ENCODE data around the gene DIP2C. TPM values are rescaled to one million over a fixed set of nuclear protein-coding genes. Genes with fewer than 3 reads are reported as not detected.

DIP2C gene
- total RNA-seq, 4 donors from 2014 or later: 8.4 to 22.7 (median 16.8) TPM

DNA sequence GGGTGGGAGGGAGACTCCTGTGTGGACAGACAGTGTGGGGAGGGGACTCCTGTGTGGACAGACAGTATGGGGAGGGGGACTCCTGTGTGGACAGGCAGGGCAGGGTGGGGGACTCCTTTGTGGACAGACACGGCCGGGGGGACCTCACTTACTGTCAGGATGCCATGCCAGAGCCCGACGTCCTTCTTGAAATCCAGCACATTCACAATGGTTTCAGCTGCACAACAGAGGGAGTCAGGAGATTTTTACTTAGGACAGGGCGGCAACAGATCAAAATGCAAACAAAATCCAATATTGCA lies 301.9 kb downstream of the DIP2C start:
- no peak for TF ChIP-seq POLR2A (IDR thresholded peaks at IDR 0.05)
- TF ChIP-seq, protein P1, sequence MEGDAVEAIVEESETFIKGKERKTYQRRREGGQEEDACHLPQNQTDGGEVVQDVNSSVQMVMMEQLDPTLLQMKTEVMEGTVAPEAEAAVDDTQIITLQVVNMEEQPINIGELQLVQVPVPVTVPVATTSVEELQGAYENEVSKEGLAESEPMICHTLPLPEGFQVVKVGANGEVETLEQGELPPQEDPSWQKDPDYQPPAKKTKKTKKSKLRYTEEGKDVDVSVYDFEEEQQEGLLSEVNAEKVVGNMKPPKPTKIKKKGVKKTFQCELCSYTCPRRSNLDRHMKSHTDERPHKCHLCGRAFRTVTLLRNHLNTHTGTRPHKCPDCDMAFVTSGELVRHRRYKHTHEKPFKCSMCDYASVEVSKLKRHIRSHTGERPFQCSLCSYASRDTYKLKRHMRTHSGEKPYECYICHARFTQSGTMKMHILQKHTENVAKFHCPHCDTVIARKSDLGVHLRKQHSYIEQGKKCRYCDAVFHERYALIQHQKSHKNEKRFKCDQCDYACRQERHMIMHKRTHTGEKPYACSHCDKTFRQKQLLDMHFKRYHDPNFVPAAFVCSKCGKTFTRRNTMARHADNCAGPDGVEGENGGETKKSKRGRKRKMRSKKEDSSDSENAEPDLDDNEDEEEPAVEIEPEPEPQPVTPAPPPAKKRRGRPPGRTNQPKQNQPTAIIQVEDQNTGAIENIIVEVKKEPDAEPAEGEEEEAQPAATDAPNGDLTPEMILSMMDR (IDR thresholded peaks at IDR 0.05): no peak
- Histone ChIP-seq H3K27ac (peak overlapping the region in 1 of 4 donors; percentile 39), H3K4me1 (peaks cover 0 to 14% (median 0%) of the 10 kb centered on the region in 4 donors)

DNA sequence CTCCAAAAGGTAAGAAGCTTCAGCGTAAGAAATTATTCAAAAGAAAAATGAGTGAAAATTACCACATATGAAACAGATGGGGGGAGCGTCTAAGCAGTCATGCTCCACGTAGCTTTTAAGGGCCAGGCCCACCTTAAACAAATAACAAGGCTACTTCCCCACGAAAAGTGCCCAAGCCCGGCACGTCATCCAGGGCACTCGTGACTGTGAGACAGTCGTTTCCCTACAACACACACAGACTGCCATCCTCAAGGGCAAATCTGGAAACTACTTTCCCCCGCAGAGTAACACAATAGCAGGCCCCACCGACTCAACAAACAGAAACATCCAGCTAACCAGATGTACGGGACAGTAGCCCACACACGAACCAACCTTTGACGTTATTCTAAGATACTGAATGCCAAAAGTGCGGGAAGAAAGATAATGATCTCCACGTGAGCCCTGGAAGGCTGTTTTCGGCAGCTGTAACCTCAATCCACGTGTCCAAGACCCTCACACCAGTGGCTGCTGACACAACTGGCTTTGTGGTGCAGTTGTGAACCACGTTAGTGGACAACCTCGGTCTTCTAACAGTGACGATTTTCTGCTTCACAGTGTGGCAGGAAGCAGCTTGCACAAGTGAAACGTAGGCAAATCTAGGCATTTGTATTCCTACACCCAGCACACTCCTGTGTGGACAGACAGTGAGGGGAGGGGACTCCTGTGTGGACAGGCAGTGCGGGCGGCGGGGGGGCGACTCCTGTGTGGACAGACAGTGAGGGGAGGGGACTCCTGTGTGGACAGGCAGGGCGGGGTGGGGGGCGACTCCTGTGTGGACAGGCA lies 302.5 kb downstream of the DIP2C start:
- no peak overlapping the region for H3K4me3 ChIP-seq
- DNase-seq: no peak

More for the DNA sequence above, 301.9 kb downstream of the DIP2C start:
- DNase-seq: no peak
- H3K36me3 ChIP-seq: peaks cover 0 to 35% (median 0%) of the 10 kb centered on the region in 3 donors
- no peak overlapping the region for H3K4me3 ChIP-seq
- no peaks in the 10 kb centered on the region for H3K27me3 ChIP-seq
- no peaks in the 10 kb centered on the region for H3K9me3 ChIP-seq

DNA sequence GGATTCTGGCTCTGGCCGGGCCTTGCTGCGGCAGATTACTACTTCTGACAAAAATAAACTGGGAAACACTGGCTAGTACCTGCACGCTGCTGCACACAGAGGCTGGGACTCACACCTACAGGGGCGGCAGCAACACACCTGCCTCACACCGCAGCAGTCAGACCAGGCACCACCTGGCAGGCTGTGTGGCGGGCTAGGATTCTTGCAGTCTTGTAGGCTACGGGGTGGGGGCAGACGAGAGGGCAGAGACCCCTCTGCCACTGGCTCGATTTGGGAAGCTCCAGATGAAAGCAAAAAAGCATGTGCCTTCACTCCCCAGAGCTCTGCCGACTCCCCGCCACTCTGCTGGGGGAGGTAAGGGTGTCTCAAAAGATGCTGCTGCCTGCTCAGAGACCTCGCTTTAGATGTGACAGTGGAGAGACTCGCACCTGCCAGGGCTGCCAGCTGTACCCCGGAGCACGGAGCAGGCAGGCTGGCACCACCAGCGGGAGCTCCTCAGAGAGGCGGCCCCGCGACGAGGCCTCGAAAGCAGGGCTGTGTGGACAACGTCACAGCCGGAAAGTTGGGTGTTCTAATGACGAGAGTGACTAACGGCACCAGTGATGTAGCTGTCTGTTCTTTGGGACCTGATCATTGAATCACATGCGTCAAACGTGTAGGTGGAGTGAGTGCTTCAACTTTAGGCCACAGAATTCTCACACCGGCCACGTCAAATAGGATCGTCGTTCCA lies 303.7 kb downstream of the DIP2C start:
- Histone ChIP-seq H3K27ac (no peak overlapping the region), H3K4me1 (peaks cover 0 to 14% (median 0%) of the 10 kb centered on the region in 4 donors), H3K4me3 (no peak overlapping the region), H3K27me3 (no peaks in the 10 kb centered on the region), H3K9me3 (no peaks in the 10 kb centered on the region), H3K36me3 (peaks cover 0 to 47% (median 0%) of the 10 kb centered on the region in 3 donors)
- no peak for DNase-seq
- TF ChIP-seq POLR2A (IDR thresholded peaks at IDR 0.05): no peak
- TF ChIP-seq, protein P1 (IDR thresholded peaks at IDR 0.05): no peak

More for the DNA sequence above, 302.5 kb downstream of the DIP2C start:
- H3K4me1 ChIP-seq: peaks cover 0 to 14% (median 0%) of the 10 kb centered on the region in 4 donors
- H3K9me3 ChIP-seq: no peaks in the 10 kb centered on the region
- H3K27ac ChIP-seq: peak overlapping the region in 1 of 4 donors; percentile 25
- peaks cover 0 to 40% (median 0%) of the 10 kb centered on the region in 3 donors for H3K36me3 ChIP-seq
- H3K27me3 ChIP-seq: no peaks in the 10 kb centered on the region
- no peak for TF ChIP-seq POLR2A (IDR thresholded peaks at IDR 0.05)
- TF ChIP-seq, protein P1 (IDR thresholded peaks at IDR 0.05): no peak

DNA sequence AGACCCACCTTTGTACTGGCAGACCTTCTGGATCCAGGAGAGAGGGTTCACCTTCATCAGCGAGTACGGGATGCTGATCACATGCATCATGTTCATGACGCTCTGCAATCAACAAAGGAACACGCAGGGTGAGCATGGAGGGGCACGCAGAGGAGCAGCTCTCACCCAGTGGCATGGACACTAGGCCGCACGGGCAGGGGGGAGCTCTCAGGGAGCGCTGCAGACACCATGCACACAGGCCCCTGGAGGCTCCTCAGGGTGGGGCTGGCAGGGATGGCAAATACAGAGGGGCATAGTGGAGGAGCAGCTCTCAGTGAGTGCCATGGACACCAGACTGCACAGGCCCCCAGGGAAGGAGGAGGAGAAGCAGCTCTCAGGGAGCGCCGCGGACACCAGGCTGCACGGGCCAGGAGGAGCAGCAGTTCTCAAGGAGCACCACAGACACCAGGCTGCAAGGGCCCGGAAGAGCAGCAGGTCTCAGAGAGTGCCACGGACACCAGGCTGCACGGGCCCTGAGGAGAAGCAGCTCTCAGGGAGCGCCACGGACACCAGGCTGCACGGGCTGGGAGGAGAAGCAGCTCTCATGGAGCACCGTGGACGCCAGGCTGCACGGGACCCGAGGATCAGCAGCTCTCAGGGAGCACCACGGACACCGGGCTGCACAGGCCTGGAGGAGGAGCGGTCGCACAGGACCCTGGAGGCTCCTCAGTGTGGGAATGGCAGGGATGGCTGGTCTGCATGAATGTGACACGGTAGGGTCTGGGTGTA lies 304.7 kb downstream of the DIP2C start:
- TF ChIP-seq POLR2A (IDR thresholded peaks at IDR 0.05): no peak
- TF ChIP-seq, protein P1 (IDR thresholded peaks at IDR 0.05): no peak
- Histone ChIP-seq H3K36me3 (peaks cover 0 to 46% (median 0%) of the 10 kb centered on the region in 3 donors), H3K4me1 (peaks cover 0 to 14% (median 0%) of the 10 kb centered on the region in 4 donors), H3K27ac (no peak overlapping the region), H3K27me3 (no peaks in the 10 kb centered on the region), H3K9me3 (no peaks in the 10 kb centered on the region), H3K4me3 (no peak overlapping the region)
- DNase-seq: no peak

DNA sequence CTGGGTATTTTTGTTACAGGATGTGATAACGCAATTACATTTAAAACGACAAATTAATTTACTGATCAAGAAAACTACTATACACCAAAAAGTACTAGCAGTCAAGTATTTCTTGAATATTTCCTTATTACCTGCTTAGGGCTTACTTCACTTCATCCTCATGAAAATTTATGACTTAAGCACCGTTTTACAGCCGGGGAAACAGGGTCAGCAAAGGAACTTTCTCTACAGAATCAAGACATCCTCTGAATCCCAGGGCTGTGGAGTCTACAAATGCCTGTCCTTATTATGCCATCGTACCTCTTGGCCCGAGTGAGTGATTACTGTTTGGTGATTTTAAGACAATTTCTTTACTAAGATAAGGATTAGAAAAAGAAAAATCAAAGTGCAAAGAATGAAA lies 305.9 kb downstream of the DIP2C start:
- Histone ChIP-seq H3K9me3 (no peaks in the 10 kb centered on the region), H3K36me3 (peaks cover 0 to 44% (median 0%) of the 10 kb centered on the region in 3 donors), H3K4me3 (no peak overlapping the region), H3K27ac (no peak overlapping the region), H3K4me1 (peaks cover 0 to 5% (median 0%) of the 10 kb centered on the region in 4 donors), H3K27me3 (no peaks in the 10 kb centered on the region)
- DNase-seq: no peak
- TF ChIP-seq, protein P1 (IDR thresholded peaks at IDR 0.05): no peak
- no peak for TF ChIP-seq POLR2A (IDR thresholded peaks at IDR 0.05)
